Calu3 (cell line): Measurements from ENCODE around the gene LETMD1. TPM values are rescaled to one million over a fixed set of nuclear protein-coding genes. Genes with fewer than 3 reads are reported as not detected.

Experiments used
- BruUV-seq: library from RNA; stranded (reverse); fragments of 400-500 nt; replicated peaks from 2 replicates; lab custom pipeline; 2021; lab: Mats Ljungman, UMichigan
- CTCF ChIA-PET: fragments of 300-600 bp; sonication (Branson Sonifier 250); formaldehyde crosslinking; loops from one replicate; lab custom pipeline; 2022; ENCODE audit warnings: antibody characterized with exemption; lab: Charles Lee
- DNase-seq: peaks from one replicate; pipeline ENCODE4 v3.0.0; 2022
- H3K27ac Mint-ChIP-seq: one replicate; pipeline ENCODE4 v1.8.0; 2022; ENCODE audit warnings: mixed read lengths; ENCODE audit not compliant: unreplicated experiment
- H3K27me3 Mint-ChIP-seq: one replicate; pipeline ENCODE4 v1.8.0; 2022; ENCODE audit warnings: mixed read lengths; ENCODE audit not compliant: unreplicated experiment
- H3K36me3 Mint-ChIP-seq: one replicate; pipeline ENCODE4 v1.8.0; 2022; ENCODE audit warnings: mild to moderate bottlenecking, moderate library complexity, mixed read lengths; ENCODE audit not compliant: insufficient read depth, unreplicated experiment
- H3K4me1 Mint-ChIP-seq: one replicate; pipeline ENCODE4 v1.8.0; 2022; ENCODE audit warnings: mild to moderate bottlenecking, low read depth, mixed read lengths; ENCODE audit not compliant: unreplicated experiment
- H3K4me3 Mint-ChIP-seq: one replicate; pipeline ENCODE4 v1.8.0; 2022; ENCODE audit warnings: mild to moderate bottlenecking, low read depth, moderate library complexity, mixed read lengths; ENCODE audit not compliant: unreplicated experiment
- H3K9me3 Mint-ChIP-seq: one replicate; pipeline ENCODE4 v1.8.0; 2022; ENCODE audit warnings: low read depth, mixed read lengths; ENCODE audit not compliant: unreplicated experiment
- CTCF ChIP-seq: fragments of 200-600 bp; IDR thresholded peaks from one replicate; pipeline ENCODE4 v1.8.0; 2022; ENCODE audit warnings: antibody characterized with exemption; ENCODE audit not compliant: unreplicated experiment
- intact Hi-C: fragments of 100-400 bp; cut with micrococcal nuclease; formaldehyde crosslinking; loops from one replicate; pipeline ENCODE4 v1.10.0; 2022; ENCODE audit not compliant: unreplicated experiment
- total RNA-seq: library from RNA; stranded (reverse); gene quantifications from 2 replicates; pipeline ENCODE4 v1.2.3, GENCODE V29; 2022

Gene LETMD1
- total RNA-seq, 1 experiment from 2014 or later: 41.6 TPM

GRCh38 chr12:51017452-51017851, 30.7 kb upstream of the LETMD1 start:
- H3K4me3 Mint-ChIP-seq: no peak overlapping the region
- no peaks in the 10 kb centered on the region for H3K36me3 Mint-ChIP-seq
- H3K27me3 Mint-ChIP-seq: no peaks in the 10 kb centered on the region
- no peak for DNase-seq
- intact Hi-C loops: no loop called here
- TF ChIP-seq CTCF: no peak
- H3K4me1 Mint-ChIP-seq: no peaks in the 10 kb centered on the region
- no TSS peak for BruUV-seq
- CTCF ChIA-PET: interaction anchor here (0.6 kb wide), 1 partner anchor 192 kb away, joined by 5 read pairs; no protein-coding TSS in a partner anchor
- H3K27ac Mint-ChIP-seq: no peak overlapping the region
- no peaks in the 10 kb centered on the region for H3K9me3 Mint-ChIP-seq

GRCh38 chr12:51018956-51019355, 29.2 kb upstream of the LETMD1 start:
- H3K4me1 Mint-ChIP-seq: no peaks in the 10 kb centered on the region
- no peak for DNase-seq
- H3K9me3 Mint-ChIP-seq: no peaks in the 10 kb centered on the region
- no peak overlapping the region for H3K27ac Mint-ChIP-seq
- H3K4me3 Mint-ChIP-seq: no peak overlapping the region
- H3K27me3 Mint-ChIP-seq: no peaks in the 10 kb centered on the region
- CTCF ChIA-PET: no interaction called here
- H3K36me3 Mint-ChIP-seq: peaks cover under 1% of the 10 kb centered on the region
- BruUV-seq: no TSS peak
- intact Hi-C loops: no loop called here
- TF ChIP-seq CTCF: no peak

DNA sequence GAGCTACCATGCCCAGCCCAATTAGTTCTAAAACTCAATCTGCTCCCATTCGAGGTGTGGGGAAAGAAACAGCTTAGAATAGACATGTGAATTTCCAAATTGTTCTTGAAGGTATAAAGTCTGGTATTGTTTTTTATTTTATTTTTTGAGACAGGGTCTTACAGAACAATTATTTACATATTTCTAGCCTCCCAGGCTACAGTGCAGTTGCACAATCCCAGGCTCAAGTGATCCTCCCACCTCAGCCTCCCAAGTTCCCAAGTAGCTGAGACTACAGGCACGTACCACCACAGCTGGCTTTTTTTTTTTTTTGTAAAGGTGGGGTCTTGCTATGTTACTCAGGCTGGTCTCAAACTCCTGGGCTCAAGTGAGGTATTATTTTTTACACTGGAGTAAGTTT, 28.2 kb upstream of the LETMD1 start:
- CTCF ChIA-PET: no interaction called here
- intact Hi-C loops: loop anchor here (10.0 kb wide), 1 partner anchor 95 kb away; a partner anchor contains a TSS
- Mint-ChIP-seq H3K36me3 (peaks cover 11% of the 10 kb centered on the region), H3K9me3 (no peaks in the 10 kb centered on the region), H3K27ac (no peak overlapping the region), H3K4me1 (no peaks in the 10 kb centered on the region), H3K27me3 (no peaks in the 10 kb centered on the region), H3K4me3 (no peak overlapping the region)
- no TSS peak for BruUV-seq
- no peak for TF ChIP-seq CTCF
- DNase-seq: no peak

DNA sequence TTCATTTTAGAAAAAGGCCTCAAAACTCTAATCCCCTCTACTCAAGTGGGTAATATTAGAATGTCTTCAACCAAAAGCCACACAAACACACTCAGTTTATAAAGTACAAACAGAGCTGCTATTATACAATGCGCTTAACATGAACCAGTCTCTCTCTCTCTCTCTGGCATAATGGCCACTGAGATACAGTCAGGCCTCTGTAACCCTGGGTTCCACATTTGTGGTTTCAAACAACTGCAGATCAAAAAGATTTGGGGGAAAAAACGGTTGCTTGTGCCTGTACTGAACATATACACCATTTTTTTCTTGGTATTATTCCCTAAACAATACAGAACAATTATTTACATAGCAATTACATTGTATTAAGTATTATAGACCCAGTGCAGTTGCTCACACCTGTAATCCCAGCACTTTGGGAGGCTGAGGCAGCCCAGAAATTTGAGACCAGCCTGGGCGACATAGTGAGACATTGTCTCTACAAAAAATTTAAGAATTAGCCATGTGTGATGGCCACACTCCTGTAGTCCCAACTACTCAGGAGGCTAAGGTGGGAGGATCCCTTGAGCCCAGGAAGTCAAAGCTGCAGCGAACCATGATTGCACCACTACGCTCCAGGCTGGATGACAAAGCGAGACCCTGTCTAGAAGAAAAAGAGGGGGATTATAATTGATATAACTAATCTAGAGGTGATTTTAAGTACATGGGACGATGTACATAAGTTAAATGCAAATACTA, 27.5 kb upstream of the LETMD1 start:
- Mint-ChIP-seq H3K4me3 (no peak overlapping the region), H3K4me1 (no peaks in the 10 kb centered on the region), H3K9me3 (no peaks in the 10 kb centered on the region), H3K36me3 (peaks cover 17% of the 10 kb centered on the region), H3K27me3 (no peaks in the 10 kb centered on the region), H3K27ac (no peak overlapping the region)
- TF ChIP-seq CTCF: no peak
- DNase-seq: no peak
- no TSS peak for BruUV-seq
- intact Hi-C loops: loop anchor here (10.0 kb wide), 1 partner anchor 96 kb away; a partner anchor contains a TSS
- CTCF ChIA-PET: no interaction called here
